Measurements from ENCODE around the gene RAD9A. TPM values are rescaled to one million over a fixed set of nuclear protein-coding genes. Genes with fewer than 3 reads are reported as not detected.
"Not testable (repeated sequence)": the region's sequence is repeated elsewhere in the genome, so short reads cannot be mapped to it uniquely, and the experiment has no call there.

The RAD9A gene
- total RNA-seq, 1 experiment from 2014 or later = 13.8 TPM

DNA sequence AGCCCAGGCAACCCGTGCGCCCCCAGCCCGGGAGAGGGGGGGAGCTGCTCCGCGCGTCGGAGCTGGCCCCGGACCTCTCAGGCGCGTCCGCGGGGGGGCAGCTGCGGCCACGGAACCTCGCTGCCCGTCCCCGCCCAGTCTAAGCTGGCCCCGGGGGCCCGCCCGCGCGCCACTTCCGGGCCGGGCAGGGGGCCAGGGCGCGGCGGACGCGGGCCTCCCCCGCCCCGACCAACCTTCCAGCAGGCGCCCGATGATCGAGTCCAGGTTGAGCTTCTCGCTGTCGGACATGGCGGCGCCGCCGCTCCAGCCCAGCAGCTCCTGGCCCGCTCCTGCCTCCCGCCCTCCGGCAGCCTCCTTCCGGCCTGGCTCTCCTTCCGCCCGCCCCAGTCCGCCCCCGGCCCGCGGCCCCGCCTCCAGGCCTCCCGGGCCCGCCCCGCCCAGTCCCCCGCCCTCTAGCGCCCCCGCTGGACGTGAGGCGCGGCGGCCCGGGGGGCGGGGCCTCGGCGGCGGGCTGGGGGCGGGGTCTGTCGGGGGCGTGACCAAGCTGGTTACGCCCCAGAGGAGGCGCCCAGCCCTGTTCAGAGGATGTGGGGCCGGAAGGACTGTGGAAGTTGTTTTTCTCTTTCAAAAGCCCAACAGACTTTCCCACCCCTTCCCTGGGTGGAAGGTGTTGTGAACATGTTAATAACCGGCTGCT lies 9.9 kb downstream of the RAD9A start, which contains the start of gene PPP1CA:
PPP1CA (minus strand) TSS at position 364 of the 697 bp plus-strand sequence; CDS start at position 288, 76 bp downstream.
- DNase-seq (ENCODE audit: low read depth in 1 of 2, low spot score in 2 of 2) = peak; percentile 97
- H3K27ac ChIP-seq = peak within 1 kb of the TSS; percentile 96
- peaks cover 23% of the 10 kb centered on the region for H3K4me1 ChIP-seq (replicated peaks)

DNA sequence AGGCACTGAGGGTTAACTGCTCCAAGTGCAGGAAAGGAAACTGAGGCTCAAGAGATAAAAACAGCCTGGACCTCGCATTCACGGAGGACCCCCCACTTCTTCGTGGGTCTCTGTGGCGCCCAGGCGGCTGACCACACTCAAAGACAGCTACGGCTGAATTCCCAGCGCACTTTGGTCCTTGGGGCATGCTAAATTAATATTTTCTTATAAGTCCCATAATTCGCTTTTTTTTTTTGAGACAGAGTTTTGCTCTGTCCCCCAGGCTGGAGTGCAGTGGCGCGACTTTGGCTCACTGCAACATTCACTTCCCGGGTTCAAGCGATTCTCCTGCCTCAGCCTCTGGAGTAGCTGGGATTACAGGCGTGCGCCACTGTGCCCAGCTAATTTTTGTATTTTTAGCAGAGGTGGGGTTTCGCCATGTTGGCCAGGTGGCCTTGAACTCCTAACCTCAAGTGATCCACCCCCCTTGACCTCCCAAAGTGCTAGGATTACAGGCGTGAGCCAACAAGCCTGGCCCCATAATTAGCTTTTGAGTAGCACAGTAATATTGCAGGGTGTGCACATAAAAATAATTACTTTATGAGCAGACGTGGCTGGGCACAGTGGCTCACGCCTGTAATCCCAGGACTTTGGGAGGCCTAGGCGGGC lies 10.5 kb downstream of the RAD9A start:
- H3K4me1 ChIP-seq (replicated peaks) = peaks cover 23% of the 10 kb centered on the region
- not testable (repeated sequence) for H3K27me3 ChIP-seq (replicated peaks); H3K9me3 ChIP-seq (replicated peaks)
- peaks cover 43% of the 10 kb centered on the region for H3K36me3 ChIP-seq
- H3K27ac ChIP-seq = peak overlapping the region; percentile 96
- DNase-seq (ENCODE audit: low read depth in 1 of 2, low spot score in 2 of 2) = peak in 1 of 2 experiments; percentile 83
- H3K4me3 ChIP-seq = peak overlapping the region; percentile 98

More for the DNA sequence above, 9.9 kb downstream of the RAD9A start, which contains the start of gene PPP1CA:
- H3K36me3 ChIP-seq = peaks cover 48% of the 10 kb centered on the region
- peaks cover 6% of the 10 kb centered on the region for H3K9me3 ChIP-seq (replicated peaks)
- peak within 1 kb of the TSS; percentile 98 for H3K4me3 ChIP-seq
- H3K27me3 ChIP-seq (replicated peaks) = no peaks in the 10 kb centered on the region

DNA sequence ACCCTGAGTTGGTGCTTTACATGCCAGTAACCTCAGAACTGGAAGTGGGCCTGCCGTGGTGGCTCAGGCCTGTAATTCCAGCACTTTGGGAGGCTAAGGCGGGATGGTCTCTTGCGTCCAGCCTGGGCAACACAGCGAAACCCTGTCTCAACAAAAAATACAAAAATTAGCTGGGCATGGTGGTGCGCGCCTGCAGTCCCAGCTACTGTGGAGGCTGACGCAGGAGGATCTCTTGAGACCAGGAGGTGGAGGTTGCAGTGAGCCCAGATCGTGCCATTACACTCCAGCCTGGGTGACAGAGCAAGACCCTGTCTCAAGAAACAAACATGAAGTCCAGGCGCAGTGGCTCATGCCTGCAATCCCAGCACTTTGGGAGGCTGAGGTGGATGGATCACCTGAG lies 11.3 kb downstream of the RAD9A start:
- H3K9me3 ChIP-seq (replicated peaks); DNase-seq (ENCODE audit: low read depth in 1 of 2, low spot score in 2 of 2): not testable (repeated sequence)

DNA sequence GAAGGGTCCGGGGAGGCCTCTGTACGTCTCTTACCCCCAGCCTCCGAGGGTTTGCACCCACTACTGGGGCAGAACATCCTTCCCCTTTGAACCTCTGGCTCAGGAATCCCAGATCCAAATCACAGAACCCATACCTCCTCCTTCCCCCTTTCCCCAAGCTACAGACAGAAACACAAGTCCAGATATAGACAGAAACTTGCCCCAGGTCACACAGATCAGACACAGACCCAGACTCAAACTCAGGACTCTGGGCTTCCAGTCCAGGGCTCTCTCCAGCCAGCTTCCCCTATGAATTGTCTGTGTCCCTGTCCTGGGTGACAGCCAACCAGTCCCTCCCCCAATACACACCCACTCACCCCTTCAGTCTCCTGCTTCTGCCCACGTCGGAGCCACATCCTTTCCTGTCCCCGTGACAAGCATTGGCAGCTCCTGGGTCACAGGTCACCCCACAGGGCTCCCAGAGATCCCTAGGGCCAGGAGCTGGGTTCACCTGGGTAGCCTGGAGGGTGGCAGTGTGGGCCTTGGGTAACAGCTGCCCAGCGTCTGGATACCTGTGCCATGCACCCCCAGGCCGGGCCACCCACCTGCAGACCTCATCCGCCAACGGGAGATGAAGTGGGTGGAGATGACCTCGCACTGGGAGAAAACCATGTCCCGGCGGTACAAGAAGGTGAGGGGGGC lies 12.9 kb downstream of the RAD9A start:
- Histone ChIP-seq H3K4me1 (replicated peaks) (peaks cover 23% of the 10 kb centered on the region), H3K4me3 (no peak overlapping the region), H3K27me3 (replicated peaks) (peaks cover 27% of the 10 kb centered on the region), H3K27ac (no peak overlapping the region), H3K36me3 (peaks cover 20% of the 10 kb centered on the region), H3K9me3 (replicated peaks) (peaks cover 6% of the 10 kb centered on the region)
- no peak for DNase-seq (ENCODE audit: low read depth in 1 of 2, low spot score in 2 of 2)

More for the DNA sequence above, 11.3 kb downstream of the RAD9A start:
- Histone ChIP-seq H3K27me3 (replicated peaks) (peaks cover 12% of the 10 kb centered on the region), H3K36me3 (peaks cover 36% of the 10 kb centered on the region), H3K4me1 (replicated peaks) (peaks cover 23% of the 10 kb centered on the region)
- H3K4me3 ChIP-seq, H3K27ac ChIP-seq: not testable (repeated sequence)

DNA sequence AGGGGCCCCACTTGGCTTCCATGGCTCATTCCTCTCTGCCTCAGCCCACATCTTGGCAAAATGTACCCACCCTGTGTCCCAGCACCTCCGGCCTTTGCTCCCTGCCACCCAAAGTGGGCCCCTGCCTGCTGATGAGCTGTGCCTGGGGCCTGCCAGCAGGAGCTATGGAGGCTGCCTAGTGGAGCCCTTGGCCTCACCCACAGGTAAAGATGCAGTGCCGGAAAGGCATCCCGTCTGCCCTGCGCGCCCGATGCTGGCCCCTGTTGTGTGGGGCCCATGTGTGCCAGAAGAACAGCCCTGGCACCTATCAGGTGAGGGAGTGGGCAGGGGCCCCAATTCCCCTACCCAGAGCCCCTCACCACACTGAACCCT lies 13.4 kb downstream of the RAD9A start:
- H3K9me3 ChIP-seq (replicated peaks) = peaks cover 6% of the 10 kb centered on the region
- H3K4me1 ChIP-seq (replicated peaks) = peaks cover 19% of the 10 kb centered on the region
- no peak overlapping the region for H3K27ac ChIP-seq
- H3K4me3 ChIP-seq = no peak overlapping the region
- peaks cover 33% of the 10 kb centered on the region for H3K27me3 ChIP-seq (replicated peaks)
- peaks cover 15% of the 10 kb centered on the region for H3K36me3 ChIP-seq
- DNase-seq (ENCODE audit: low read depth in 1 of 2, low spot score in 2 of 2) = no peak

DNA sequence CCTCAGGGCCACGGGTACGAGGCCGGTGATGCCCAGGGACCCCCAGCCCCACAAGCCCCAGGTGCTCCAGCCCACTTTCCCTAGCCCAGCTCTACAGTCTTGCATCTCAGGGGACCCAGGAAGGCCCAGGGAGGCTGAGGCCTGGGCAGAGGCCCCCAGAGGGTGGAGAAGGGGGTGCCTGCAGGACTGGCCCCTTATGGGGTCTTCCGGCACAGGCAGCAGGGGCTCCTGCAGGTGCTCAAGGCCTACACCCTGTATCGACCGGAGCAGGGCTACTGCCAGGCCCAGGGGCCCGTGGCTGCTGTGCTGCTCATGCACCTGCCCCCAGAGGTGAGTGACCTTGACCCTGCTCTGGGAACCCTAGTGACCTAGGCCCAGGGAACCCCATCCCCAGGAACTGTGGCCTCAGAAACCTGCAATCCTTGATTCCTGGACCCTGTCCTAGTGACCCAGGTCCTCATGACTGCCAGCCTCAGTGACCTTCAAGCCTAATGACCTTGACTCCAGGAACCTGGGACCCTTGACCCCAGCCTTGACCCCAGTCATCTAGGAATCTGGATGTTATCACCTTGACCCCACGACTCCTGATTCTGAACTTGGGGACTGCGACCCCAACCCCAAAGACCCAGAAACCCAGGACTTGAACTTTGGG lies 14.0 kb downstream of the RAD9A start:
- DNase-seq (ENCODE audit: low read depth in 1 of 2, low spot score in 2 of 2) = no peak
- Histone ChIP-seq H3K36me3 (peaks cover 8% of the 10 kb centered on the region), H3K4me3 (no peak overlapping the region), H3K4me1 (replicated peaks) (peaks cover 12% of the 10 kb centered on the region), H3K9me3 (replicated peaks) (peaks cover 6% of the 10 kb centered on the region), H3K27me3 (replicated peaks) (peaks cover 39% of the 10 kb centered on the region), H3K27ac (no peak overlapping the region)

DNA sequence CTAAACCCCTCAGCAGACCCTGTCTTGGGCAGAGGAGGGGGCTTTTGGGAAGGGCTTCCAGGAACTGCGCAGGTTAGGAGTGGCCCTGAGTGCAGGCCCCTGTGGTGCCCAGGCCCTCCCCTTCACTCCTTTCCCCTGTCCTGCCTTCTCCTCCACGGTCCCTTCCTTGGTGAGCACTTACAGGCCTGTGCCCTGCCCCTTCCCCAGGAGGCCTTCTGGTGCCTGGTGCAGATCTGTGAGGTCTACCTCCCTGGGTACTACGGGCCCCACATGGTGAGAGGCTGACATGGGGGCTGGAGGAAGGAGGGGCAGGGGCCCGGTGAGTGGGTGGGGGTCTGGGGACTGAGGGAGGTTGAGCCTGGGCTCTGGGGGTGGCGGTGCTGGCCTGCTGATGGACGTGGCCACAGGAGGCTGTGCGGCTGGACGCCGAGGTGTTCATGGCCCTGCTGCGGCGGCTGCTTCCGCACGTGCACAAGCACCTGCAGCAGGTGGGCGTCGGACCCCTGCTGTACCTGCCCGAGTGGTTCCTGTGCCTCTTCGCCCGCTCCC lies 14.7 kb downstream of the RAD9A start:
- no peak for DNase-seq (ENCODE audit: low read depth in 1 of 2, low spot score in 2 of 2)
- peaks cover 46% of the 10 kb centered on the region for H3K27me3 ChIP-seq (replicated peaks)

DNA sequence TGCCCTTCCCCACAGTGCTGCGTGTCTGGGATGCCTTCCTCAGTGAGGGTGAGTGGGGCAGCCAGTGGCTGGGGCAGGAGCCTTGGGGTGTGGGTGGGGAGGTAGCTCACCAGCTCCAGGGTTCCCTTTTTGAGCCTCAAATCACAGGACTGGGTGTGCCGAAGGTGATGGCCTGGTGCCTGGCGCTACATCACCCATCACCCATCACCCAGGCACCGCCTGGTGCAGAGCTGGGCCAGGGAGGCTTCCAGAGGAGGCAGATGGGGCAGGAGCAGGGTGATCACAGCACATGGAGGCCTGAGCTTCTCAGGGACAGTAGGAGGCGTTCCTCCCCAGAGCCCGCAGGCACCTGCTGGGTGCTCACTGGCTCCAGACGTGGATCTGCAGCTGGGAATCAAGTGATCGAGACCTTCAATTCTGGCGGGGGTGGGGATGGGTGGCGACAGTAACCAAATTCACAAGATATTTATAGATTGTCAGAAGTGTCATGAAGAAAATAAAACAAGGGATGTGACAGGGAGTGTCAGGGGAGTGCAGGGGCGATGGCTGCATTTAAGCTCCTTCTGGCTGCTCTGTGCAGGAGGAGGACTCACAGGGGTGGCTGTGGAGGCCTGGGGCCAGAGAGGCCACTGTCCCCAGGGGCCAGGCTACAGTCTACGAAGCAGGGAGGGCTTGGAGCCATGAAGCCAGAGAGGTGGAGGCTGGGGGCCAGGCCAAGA lies 15.3 kb downstream of the RAD9A start:
- H3K27me3 ChIP-seq (replicated peaks) = peaks cover 52% of the 10 kb centered on the region
- H3K4me3 ChIP-seq = no peak overlapping the region
- peaks cover 4% of the 10 kb centered on the region for H3K4me1 ChIP-seq (replicated peaks)
- DNase-seq (ENCODE audit: low read depth in 1 of 2, low spot score in 2 of 2) = no peak
- H3K27ac ChIP-seq = no peak overlapping the region
- H3K36me3 ChIP-seq = no peaks in the 10 kb centered on the region
- H3K9me3 ChIP-seq (replicated peaks) = no peaks in the 10 kb centered on the region

More for the DNA sequence above, 14.7 kb downstream of the RAD9A start:
- Histone ChIP-seq H3K36me3 (peaks cover 2% of the 10 kb centered on the region), H3K27ac (no peak overlapping the region), H3K9me3 (replicated peaks) (peaks cover under 1% of the 10 kb centered on the region), H3K4me1 (replicated peaks) (peaks cover 7% of the 10 kb centered on the region), H3K4me3 (no peak overlapping the region)

DNA sequence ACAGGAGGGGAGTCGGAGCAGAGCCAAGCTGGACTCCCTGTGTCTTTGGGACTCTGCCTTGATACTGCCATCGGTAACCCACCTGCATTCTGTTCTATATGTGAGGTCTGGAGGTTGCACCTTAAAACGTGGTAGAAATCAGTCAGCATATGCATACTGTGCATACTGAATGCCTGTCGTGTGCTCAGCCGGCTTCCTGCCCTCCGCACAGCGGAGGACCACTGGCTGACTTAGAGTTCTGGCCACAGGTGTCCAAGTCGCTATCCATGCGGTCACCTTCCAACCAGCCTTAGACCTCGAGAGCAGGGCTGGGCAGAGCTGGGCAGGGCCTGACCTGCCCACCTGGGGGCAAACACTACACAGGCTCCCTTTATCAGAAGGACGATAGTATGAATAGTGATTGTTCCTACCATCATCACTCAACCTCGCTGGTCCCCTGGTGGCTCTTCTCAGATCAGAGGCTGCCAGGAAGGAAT lies 15.9 kb downstream of the RAD9A start:
- Histone ChIP-seq H3K4me1 (replicated peaks) (no peaks in the 10 kb centered on the region), H3K36me3 (no peaks in the 10 kb centered on the region), H3K27ac (no peak overlapping the region), H3K4me3 (no peak overlapping the region), H3K27me3 (replicated peaks) (peaks cover 58% of the 10 kb centered on the region), H3K9me3 (replicated peaks) (no peaks in the 10 kb centered on the region)
- DNase-seq (ENCODE audit: low read depth in 1 of 2, low spot score in 2 of 2) = no peak

DNA sequence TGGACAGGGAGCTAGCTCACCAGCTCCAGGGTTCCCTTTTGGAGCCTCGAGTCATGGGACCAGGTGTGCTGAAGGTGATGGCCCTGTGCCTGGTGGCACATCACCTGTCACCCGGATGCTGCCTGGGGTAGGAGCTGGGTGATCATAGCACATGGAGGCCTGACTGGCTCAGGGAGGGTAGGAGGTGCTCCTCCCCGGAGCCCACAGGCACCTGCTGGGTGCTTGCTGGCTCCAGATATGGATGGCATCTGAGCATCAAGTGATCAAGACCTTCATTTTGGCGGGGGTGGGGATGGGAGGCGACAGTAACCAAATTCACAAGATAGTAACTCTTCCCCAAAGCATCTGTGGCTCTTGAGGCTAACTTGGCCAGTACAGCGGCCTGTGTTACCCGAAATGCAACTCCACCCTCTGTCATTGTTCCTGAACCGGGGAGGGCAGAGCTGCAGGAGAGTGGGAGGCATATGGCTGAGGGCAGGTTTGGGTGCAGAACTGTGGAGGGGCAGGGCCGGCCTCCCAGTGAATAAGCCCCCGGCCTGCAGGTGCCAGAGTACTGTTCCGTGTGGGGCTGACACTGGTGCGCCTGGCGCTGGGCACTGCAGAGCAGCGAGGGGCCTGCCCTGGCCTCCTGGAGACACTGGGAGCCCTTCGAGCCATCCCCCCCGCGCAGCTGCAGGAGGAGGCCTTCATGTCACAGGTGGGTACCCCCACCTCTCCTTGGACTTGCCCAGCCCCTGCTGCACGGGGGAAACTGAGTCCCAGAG lies 16.8 kb downstream of the RAD9A start:
- Histone ChIP-seq H3K4me1 (replicated peaks) (no peaks in the 10 kb centered on the region), H3K27me3 (replicated peaks) (peaks cover 66% of the 10 kb centered on the region), H3K36me3 (no peaks in the 10 kb centered on the region), H3K27ac (no peak overlapping the region), H3K9me3 (replicated peaks) (no peaks in the 10 kb centered on the region; the same call in 1 of the 2 replicates), H3K4me3 (no peak overlapping the region)
- DNase-seq (ENCODE audit: low read depth in 1 of 2, low spot score in 2 of 2) = no peak

DNA sequence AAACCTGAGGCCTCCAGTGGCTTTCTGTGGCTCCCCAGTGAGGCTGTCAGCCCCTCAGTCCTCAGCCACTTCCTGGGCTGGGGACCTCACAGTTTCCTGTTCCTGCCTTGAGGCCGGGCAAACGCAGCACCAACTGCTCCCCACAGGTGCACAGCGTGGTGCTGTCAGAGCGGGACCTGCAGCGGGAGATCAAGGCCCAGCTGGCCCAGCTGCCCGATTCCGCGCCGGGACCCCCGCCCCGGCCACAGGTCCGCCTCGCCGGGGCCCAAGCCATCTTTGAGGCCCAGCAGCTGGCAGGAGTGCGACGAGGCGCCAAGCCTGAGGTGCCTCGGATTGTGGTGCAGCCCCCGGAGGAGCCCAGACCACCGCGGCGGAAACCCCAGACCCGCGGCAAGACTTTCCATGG lies 17.5 kb downstream of the RAD9A start:
- H3K4me1 ChIP-seq (replicated peaks) = no peaks in the 10 kb centered on the region
- H3K4me3 ChIP-seq = no peak overlapping the region
- H3K27me3 ChIP-seq (replicated peaks) = peaks cover 71% of the 10 kb centered on the region
- no peak overlapping the region for H3K27ac ChIP-seq
- DNase-seq (ENCODE audit: low read depth in 1 of 2, low spot score in 2 of 2) = no peak
- no peaks in the 10 kb centered on the region for H3K36me3 ChIP-seq
- no peaks in the 10 kb centered on the region; the same call in 1 of the 2 replicates for H3K9me3 ChIP-seq (replicated peaks)

DNA sequence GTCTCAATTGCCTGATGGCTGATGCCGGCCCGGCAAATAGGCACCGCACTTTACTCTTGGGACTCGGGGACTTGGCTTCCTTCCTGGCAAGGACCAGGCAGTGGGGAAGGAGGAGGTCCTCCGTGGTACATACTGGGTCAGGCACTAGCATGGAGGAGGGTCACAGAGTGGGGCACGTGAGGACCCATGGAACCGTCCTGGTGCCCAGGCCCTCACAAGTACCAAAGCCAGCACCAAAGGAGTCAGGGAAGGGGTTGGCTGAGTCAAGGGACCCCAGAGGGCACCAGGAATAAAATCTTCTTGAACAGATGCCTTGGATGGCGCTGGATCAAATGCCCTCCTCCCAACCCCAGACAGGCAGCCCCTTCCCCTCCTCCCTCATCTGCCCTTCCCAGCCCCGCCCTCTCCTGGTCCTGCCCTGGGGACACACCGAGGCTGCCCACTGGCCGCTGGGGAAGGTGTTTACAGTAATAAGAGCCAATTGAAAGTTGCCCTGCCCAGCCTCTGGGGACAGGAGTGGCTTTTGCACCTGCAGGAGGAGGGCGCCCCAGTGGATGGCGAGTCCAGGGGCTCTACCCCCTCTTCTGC lies 18.1 kb downstream of the RAD9A start:
- Histone ChIP-seq H3K4me1 (replicated peaks) (no peaks in the 10 kb centered on the region), H3K27me3 (replicated peaks) (peaks cover 77% of the 10 kb centered on the region), H3K9me3 (replicated peaks) (no peaks in the 10 kb centered on the region; the same call in 1 of the 2 replicates), H3K4me3 (no peak overlapping the region), H3K27ac (no peak overlapping the region), H3K36me3 (no peaks in the 10 kb centered on the region)
- DNase-seq (ENCODE audit: low read depth in 1 of 2, low spot score in 2 of 2) = no peak

All from SJSA1 (cell line).